CD4-positive, alpha-beta memory T cell (primary cell): ENCODE measurements around the gene FCMR. TPM values are rescaled to one million over a fixed set of nuclear protein-coding genes. Genes with fewer than 3 reads are reported as not detected.

Source experiments
- CTCF ChIA-PET: fragments of 350-600 bp; sonication (Branson Sonifier 250); formaldehyde crosslinking; loops from one replicate; lab custom pipeline; 2021; ENCODE audit warnings: inconsistent platforms; ENCODE audit not compliant: partially characterized antibody; lab: Charles Lee
- POLR2A ChIA-PET: fragments of 350-600 bp; sonication (Branson Sonifier 250); formaldehyde crosslinking; loops from one replicate; lab custom pipeline; 2021; ENCODE audit not compliant: partially characterized antibody; lab: Charles Lee
- DNase-seq, 5 donors: peaks; one replicate each; pipeline versions ENCODE4 v3.0.0 to v3.0.0-alpha.2; 2020 to 2022; ENCODE audit warnings: mixed read lengths in 1 of 5
- H3K27ac ChIP-seq: one replicate; pipeline ENCODE4 v1.7.0; 2013; ENCODE audit warnings: low read depth, low read length
- H3K27me3 ChIP-seq: 2 replicates; pipeline ENCODE4 v1.7.0; 2013; ENCODE audit warnings: mild to moderate bottlenecking, low read length, moderate library complexity; ENCODE audit not compliant: insufficient read depth
- H3K36me3 ChIP-seq: 2 replicates; pipeline ENCODE4 v1.7.0; 2013; ENCODE audit warnings: mild to moderate bottlenecking, low read length, moderate library complexity; ENCODE audit not compliant: insufficient read depth
- H3K4me1 ChIP-seq: 2 replicates; pipeline ENCODE4 v1.7.0; 2013; ENCODE audit warnings: mild to moderate bottlenecking, low read length, moderate library complexity; ENCODE audit not compliant: insufficient read depth
- H3K4me3 ChIP-seq, 2 donors: one replicate each; pipeline ENCODE4 v1.7.0; 2013; ENCODE audit warnings: low read length in 2 of 2, mild to moderate bottlenecking in 1 of 2
- H3K9me3 ChIP-seq, 2 donors: one replicate each; pipeline ENCODE4 v1.7.0; 2013; ENCODE audit warnings: low read length in 2 of 2, control low read depth in 1 of 2; ENCODE audit not compliant: control insufficient read depth in 1 of 2
- H3K27ac Mint-ChIP-seq, 7 donors: one replicate each; pipeline ENCODE4 v1.8.0; 2020 to 2021; ENCODE audit warnings: mixed read lengths in 7 of 7, mild to moderate bottlenecking in 6 of 7, inconsistent platforms in 3 of 7, moderate library complexity in 3 of 7
- H3K27me3 Mint-ChIP-seq, 2 donors: one replicate each; pipeline ENCODE4 v1.8.0; 2020 to 2021; ENCODE audit warnings: mixed read lengths in 2 of 2
- H3K36me3 Mint-ChIP-seq, 2 donors: one replicate each; pipeline ENCODE4 v1.8.0; 2020 to 2021; ENCODE audit warnings: mixed read lengths in 2 of 2, inconsistent platforms in 1 of 2, mild to moderate bottlenecking in 1 of 2
- H3K4me1 Mint-ChIP-seq, 4 donors: one replicate each; pipeline ENCODE4 v1.8.0; 2020 to 2021; ENCODE audit warnings: mixed read lengths in 4 of 4, mild to moderate bottlenecking in 1 of 4
- H3K4me3 Mint-ChIP-seq, 8 donors: one replicate each; pipeline ENCODE4 v1.8.0; 2020 to 2021; ENCODE audit warnings: mixed read lengths in 8 of 8, mild to moderate bottlenecking in 7 of 8, moderate library complexity in 6 of 8, inconsistent platforms in 3 of 8
- H3K9me3 Mint-ChIP-seq, 8 donors: one replicate each; pipeline ENCODE4 v1.8.0; 2020 to 2021; ENCODE audit warnings: mixed read lengths in 8 of 8, mild to moderate bottlenecking in 5 of 8, inconsistent platforms in 3 of 8, moderate library complexity in 1 of 8
- intact Hi-C: fragments of 100-400 bp; cut with micrococcal nuclease; formaldehyde crosslinking; loops from one replicate; pipeline ENCODE4 v1.15.1; 2023
- polyA plus RNA-seq, 2 donors: library from polyadenylated mRNA; unstranded; fragments of 300-500 nt; fragmentation: Illumina TruSeq; gene quantifications; one replicate each; pipeline ENCODE4 v1.2.3, GENCODE V29; 2021
- total RNA-seq, 2 experiments: library from RNA; stranded (reverse); gene quantifications; one replicate each; pipeline ENCODE4 v1.2.3, GENCODE V29; 2021

Gene FCMR
- total and polyA plus RNA-seq, 4 experiments from 2014 or later: 493 to 588 (median 556) TPM

- intact Hi-C loops: loop anchor here (10.0 kb wide), 2 partner anchors 165 to 435 kb away; partner anchors contain the start of gene IKBKE
- Histone ChIP-seq H3K27ac (peak overlapping the region; percentile 31), H3K4me1 (peaks cover 97% of the 10 kb centered on the region), H3K27me3 (no peaks in the 10 kb centered on the region), H3K36me3 (peaks cover 55% of the 10 kb centered on the region), H3K9me3 (no peaks in the 10 kb centered on the region), H3K4me3 (peak overlapping the region in 1 of 2 donors; percentile 19)
- peaks cover 0 to 2% (median 0%) of the 10 kb centered on the region in 8 donors for H3K9me3 Mint-ChIP-seq
- ChIA-PET POLR2A (interaction anchor here (0.7 to 11.6 kb wide), 20 partner anchors 7 to 183 kb away, joined by 3 to 211 read pairs (median 11); partner anchors contain the start of genes FCMR, IL20, IL24 and PFKFB2), CTCF (interaction anchor here (0.9 to 6.0 kb wide), 16 partner anchors 9 to 184 kb away, joined by 3 to 66 read pairs (median 13); partner anchors contain the start of genes FCMR, IL10 and IL20)
- H3K4me1 Mint-ChIP-seq: peaks cover 72 to 95% (median 84%) of the 10 kb centered on the region in 4 donors
- DNase-seq: no peak
- no peaks in the 10 kb centered on the region for H3K27me3 Mint-ChIP-seq
- peaks cover 69 to 75% of the 10 kb centered on the region in 2 donors for H3K36me3 Mint-ChIP-seq
- H3K27ac Mint-ChIP-seq: peak overlapping the region in 6 of 7 donors; percentile 46 to 83 (median 58)
- H3K4me3 Mint-ChIP-seq: peak overlapping the region; percentile 28 to 80 (median 64)
Observed at GRCh38 chr1:206909883-206910318, 11.8 kb downstream of the FCMR start.

DNA sequence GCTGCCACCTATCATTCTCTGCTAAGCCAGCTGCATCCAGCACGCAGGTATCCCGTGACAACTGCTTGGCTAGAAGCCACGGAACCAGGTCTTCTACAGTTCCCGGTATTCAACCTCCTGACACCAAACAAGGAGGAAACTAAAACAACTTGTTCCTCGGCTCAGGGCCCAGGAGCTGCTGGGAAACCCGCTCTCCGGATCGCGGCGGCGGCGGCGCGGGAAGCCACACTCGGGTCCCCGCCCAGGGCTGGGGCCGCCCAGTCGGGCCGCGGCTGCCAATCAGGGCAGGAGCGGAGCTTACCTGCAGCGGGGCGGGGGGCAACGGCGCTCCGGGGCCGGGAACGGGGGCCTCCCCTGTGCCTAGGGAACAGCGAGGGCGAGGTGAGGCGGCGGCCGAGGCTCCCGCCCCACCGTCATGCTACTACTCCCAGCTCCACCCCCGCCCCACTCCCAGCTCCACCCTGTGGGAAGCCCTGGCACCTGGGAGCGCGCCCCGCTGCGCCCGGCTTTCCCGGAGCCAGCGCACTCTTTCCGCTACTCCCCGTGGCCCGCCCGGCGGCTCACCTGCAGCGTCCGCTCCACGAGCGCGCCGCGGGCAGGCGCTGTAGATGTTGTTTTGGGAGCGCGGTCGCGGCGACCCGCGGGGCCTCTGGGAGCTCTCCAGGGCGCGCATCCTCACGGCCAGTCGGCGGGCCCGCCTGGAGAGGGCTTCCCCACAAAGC lies 12.4 kb downstream of the FCMR start:
- H3K27me3 Mint-ChIP-seq: no peaks in the 10 kb centered on the region

DNA sequence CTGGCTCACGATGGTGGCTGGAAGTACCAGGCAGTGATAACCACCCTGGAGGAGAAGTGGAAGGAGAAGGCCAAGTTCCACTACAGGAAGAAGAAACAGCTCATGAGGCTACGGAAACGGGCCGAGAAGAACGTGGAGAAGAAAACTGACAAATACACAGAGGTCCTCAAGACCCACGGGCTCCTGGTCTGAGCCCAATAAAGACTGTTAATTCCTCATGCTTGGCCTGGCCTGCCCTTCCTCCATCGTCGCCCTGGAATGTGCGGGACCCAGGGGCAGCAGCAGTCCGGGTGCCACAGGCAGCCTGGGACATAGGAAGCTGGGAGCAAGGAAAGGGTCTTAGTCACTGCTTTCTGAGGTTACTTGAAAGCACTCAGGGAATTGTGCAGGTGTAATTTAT lies 13.7 kb downstream of the FCMR start:
- peak overlapping the region; percentile 42 to 88 (median 58) for H3K27ac Mint-ChIP-seq
- H3K36me3 Mint-ChIP-seq: peaks cover 69 to 75% of the 10 kb centered on the region in 2 donors
- H3K9me3 Mint-ChIP-seq: peaks cover 0 to 3% (median 0%) of the 10 kb centered on the region in 8 donors

More for the DNA sequence above, 12.4 kb downstream of the FCMR start:
- H3K27ac ChIP-seq: peak overlapping the region; percentile 31
- POLR2A ChIA-PET: interaction anchor here (0.7 to 11.6 kb wide), 24 partner anchors 8 to 193 kb away, joined by 3 to 211 read pairs (median 7); partner anchors contain the start of genes FCMR, IL20, IL24 and PFKFB2
- Mint-ChIP-seq H3K27ac (peak overlapping the region; percentile 79 to 91 (median 88)), H3K9me3 (peaks cover 0 to 2% (median 0%) of the 10 kb centered on the region in 8 donors), H3K4me3 (peak overlapping the region; percentile 62 to 80 (median 73)), H3K4me1 (peaks cover 71 to 95% (median 84%) of the 10 kb centered on the region in 4 donors), H3K36me3 (peaks cover 71 to 75% of the 10 kb centered on the region in 2 donors)
- H3K4me3 ChIP-seq: peak overlapping the region in 1 of 2 donors; percentile 19
- intact Hi-C loops: no loop called here
- CTCF ChIA-PET: interaction anchor here (0.7 to 6.0 kb wide), 22 partner anchors 9 to 276 kb away, joined by 3 to 66 read pairs (median 8); partner anchors contain the start of genes FCMR, IL10 and IL20
- H3K9me3 ChIP-seq: no peaks in the 10 kb centered on the region
- peaks cover 97% of the 10 kb centered on the region for H3K4me1 ChIP-seq
- peak in 4 of 5 donors; percentile 52 to 66 (median 56) for DNase-seq
- peaks cover 60% of the 10 kb centered on the region for H3K36me3 ChIP-seq
- H3K27me3 ChIP-seq: no peaks in the 10 kb centered on the region

DNA sequence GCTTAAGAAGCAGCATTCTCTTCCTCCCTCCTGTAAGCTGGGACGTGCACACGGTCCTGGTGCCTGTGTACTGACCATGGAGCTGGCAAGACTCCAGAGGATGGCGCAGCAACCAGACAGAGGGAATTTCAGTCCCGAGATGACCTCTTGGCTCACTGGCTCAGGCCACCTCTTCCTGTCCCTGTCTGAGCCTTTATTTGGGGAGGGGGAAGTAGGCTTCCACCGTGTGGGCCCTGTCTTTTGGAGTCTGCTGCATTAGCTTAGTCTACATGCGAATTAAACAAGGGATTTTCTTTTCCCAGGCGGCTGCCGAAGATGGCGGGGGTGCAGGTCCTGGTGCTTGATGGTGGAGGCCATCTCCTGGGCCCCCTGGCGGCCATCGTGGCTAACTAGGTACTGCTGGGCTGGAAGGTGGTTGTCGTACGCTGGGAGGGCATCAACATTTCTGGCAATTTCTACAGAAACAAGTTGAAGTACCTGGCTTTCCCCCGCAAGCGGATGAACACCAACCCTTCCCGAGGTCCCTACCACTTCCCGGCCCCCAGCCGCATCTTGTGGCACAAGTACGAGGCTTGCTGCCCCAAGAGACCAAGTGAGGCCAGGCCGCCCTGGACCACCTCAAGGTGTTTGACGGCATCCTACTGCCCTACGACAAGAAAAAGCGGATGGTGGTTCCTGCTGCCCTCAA lies 14.3 kb downstream of the FCMR start:
- peak overlapping the region in 6 of 7 donors; percentile 42 to 88 (median 65) for H3K27ac Mint-ChIP-seq
- peaks cover 0 to 5% (median 0%) of the 10 kb centered on the region in 8 donors for H3K9me3 Mint-ChIP-seq
- Histone ChIP-seq H3K4me1 (peaks cover 78% of the 10 kb centered on the region), H3K27me3 (no peaks in the 10 kb centered on the region), H3K36me3 (peaks cover 59% of the 10 kb centered on the region), H3K4me3 (no peak overlapping the region), H3K27ac (no peak overlapping the region), H3K9me3 (no peaks in the 10 kb centered on the region)
- peaks cover 58 to 86% (median 75%) of the 10 kb centered on the region in 4 donors for H3K4me1 Mint-ChIP-seq
- H3K27me3 Mint-ChIP-seq: no peaks in the 10 kb centered on the region
- ChIA-PET CTCF (interaction anchor here (0.7 to 6.0 kb wide), 10 partner anchors 11 to 182 kb away, joined by 4 to 66 read pairs (median 10); partner anchors contain the start of genes FCMR and IL20), POLR2A (interaction anchor here (0.9 to 11.6 kb wide), 11 partner anchors 10 to 272 kb away, joined by 3 to 211 read pairs (median 10); partner anchors contain the start of genes DYRK3, FCMR and IL24)
- H3K4me3 Mint-ChIP-seq: peak overlapping the region in 5 of 8 donors; percentile 21 to 59 (median 52)
- intact Hi-C loops: no loop called here
- no peak for DNase-seq
- H3K36me3 Mint-ChIP-seq: peaks cover 69 to 75% of the 10 kb centered on the region in 2 donors

More for the DNA sequence above, 13.7 kb downstream of the FCMR start:
- Histone ChIP-seq H3K27me3 (no peaks in the 10 kb centered on the region), H3K4me3 (no peak overlapping the region), H3K4me1 (peaks cover 84% of the 10 kb centered on the region), H3K36me3 (peaks cover 60% of the 10 kb centered on the region), H3K9me3 (no peaks in the 10 kb centered on the region), H3K27ac (no peak overlapping the region)
- ChIA-PET CTCF (interaction anchor here (0.8 to 6.0 kb wide), 17 partner anchors 9 to 193 kb away, joined by 4 to 66 read pairs (median 13); partner anchors contain the start of genes FCMR and IL20), POLR2A (interaction anchor here (0.8 to 11.6 kb wide), 14 partner anchors 8 to 181 kb away, joined by 3 to 211 read pairs (median 13); partner anchors contain the start of genes FCMR and IL24)
- no peak for DNase-seq
- H3K4me1 Mint-ChIP-seq: peaks cover 62 to 92% (median 80%) of the 10 kb centered on the region in 4 donors
- intact Hi-C loops: no loop called here
- H3K4me3 Mint-ChIP-seq: peak overlapping the region; percentile 0 to 68 (median 52)
- no peaks in the 10 kb centered on the region for H3K27me3 Mint-ChIP-seq

GRCh38 chr1:206905295-206906164 lies 16.2 kb downstream of the FCMR start:
- intact Hi-C loops: no loop called here
- H3K36me3 Mint-ChIP-seq: peaks cover 60 to 66% of the 10 kb centered on the region in 2 donors
- no peak overlapping the region for H3K4me3 ChIP-seq

More at GRCh38 chr1:206905295-206906164, 16.2 kb downstream of the FCMR start:
- H3K9me3 ChIP-seq: no peaks in the 10 kb centered on the region
- Mint-ChIP-seq H3K9me3 (peaks cover 0 to 3% (median 0%) of the 10 kb centered on the region in 8 donors), H3K27ac (peak overlapping the region; percentile 67 to 95 (median 85)), H3K27me3 (no peaks in the 10 kb centered on the region), H3K4me1 (peaks cover 45 to 78% (median 60%) of the 10 kb centered on the region in 4 donors), H3K4me3 (peak overlapping the region; percentile 49 to 80 (median 69))
- ChIA-PET POLR2A (interaction anchor here (0.7 to 11.6 kb wide), 16 partner anchors 9 to 170 kb away, joined by 3 to 211 read pairs (median 6); partner anchors contain the start of genes FCMR and IL24), CTCF (interaction anchor here (0.8 to 6.0 kb wide), 18 partner anchors 10 to 270 kb away, joined by 3 to 66 read pairs (median 4); partner anchors contain the start of genes DYRK3, FCMR and IL20)
- peaks cover 60% of the 10 kb centered on the region for H3K4me1 ChIP-seq
- no peak for DNase-seq
- peak overlapping the region; percentile 31 for H3K27ac ChIP-seq
- peaks cover 42% of the 10 kb centered on the region for H3K36me3 ChIP-seq
- no peaks in the 10 kb centered on the region for H3K27me3 ChIP-seq
